ENCODE measurements around the gene CXCR3.

GRCh38 chrX:71617742-71618141 lies 569 bp downstream of the CXCR3 start:
- TF ChIP-seq CTCF (IDR thresholded peaks at IDR 0.05; ENCODE audit: low read depth, low read length), result no peak
- no peak for TF ChIP-seq POLR2A (IDR thresholded peaks at IDR 0.05; ENCODE audit: extremely low read depth, insufficient read length)
- TF ChIP-seq MAX (IDR thresholded peaks at IDR 0.05; ENCODE audit: low read depth, low read length), result no peak
- no peak for TF ChIP-seq MYC (IDR thresholded peaks at IDR 0.05; ENCODE audit: low read depth, low read length)

Measured in NB4 (cell line).